ENCODE results near the gene TARBP2. TPM values are rescaled to one million over a fixed set of nuclear protein-coding genes. Genes with fewer than 3 reads are reported as not detected.
"Not testable (repeated sequence)": the region's sequence is repeated elsewhere in the genome, so short reads cannot be mapped to it uniquely, and the experiment has no call there.

The TARBP2 gene
- total RNA-seq, 1 experiment from 2014 or later = 58.1 TPM

GRCh38 chr12:53513712-53514410 lies 12.8 kb downstream of the TARBP2 start:
- no peak for DNase-seq (ENCODE audit: low read depth)

- no peak for DNase-seq (ENCODE audit: low read depth)
These were observed 13.7 kb downstream of the TARBP2 start for GRCh38 chr12:53514628-53515290.

DNA sequence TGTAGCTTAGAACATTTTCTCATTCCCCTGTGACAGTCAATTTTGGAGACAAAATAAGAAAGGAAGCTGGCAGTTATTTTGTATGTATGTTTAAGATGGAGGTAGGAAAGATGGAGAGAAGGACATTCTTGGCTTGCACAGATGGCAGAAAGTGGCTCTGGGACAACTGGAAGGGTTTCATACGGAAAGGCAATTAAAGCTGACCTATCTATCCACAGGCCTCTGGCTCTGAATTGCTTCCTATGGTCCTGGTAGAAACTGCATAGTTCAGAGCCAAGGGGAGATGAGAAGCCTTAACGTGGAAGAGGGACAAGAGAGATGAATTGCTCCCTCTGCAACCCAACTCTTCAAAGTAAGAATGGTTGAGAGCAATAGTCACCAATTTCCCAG lies 14.2 kb downstream of the TARBP2 start:
- no peak for DNase-seq (ENCODE audit: low read depth)

GRCh38 chr12:53516758-53517455 lies 15.8 kb downstream of the TARBP2 start:
- no peak for DNase-seq (ENCODE audit: low read depth)

GRCh38 chr12:53518381-53518780 lies 17.3 kb downstream of the TARBP2 start:
- DNase-seq (ENCODE audit: low read depth) = peak; percentile 34

GRCh38 chr12:53523131-53523530 lies 22.0 kb downstream of the TARBP2 start:
- no peak for DNase-seq (ENCODE audit: low read depth)

DNA sequence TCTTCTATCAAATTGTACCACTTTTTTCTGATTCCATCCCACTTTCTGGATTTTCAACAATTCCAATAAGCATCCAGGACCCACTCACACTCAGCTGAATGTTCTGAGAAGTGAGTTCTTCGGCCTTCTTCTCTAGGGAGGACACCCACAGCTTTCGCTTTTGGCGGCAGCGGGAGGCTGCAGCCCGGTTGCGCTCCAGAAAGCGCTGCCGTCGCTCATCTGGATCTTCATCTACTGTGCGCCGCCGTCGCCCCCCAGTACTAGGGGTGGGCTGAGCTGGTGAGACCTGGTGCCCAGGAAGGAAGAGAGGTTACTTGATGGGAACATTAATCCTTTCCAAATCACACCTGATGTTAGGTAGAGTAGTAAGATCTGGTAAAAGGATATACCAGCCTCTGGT lies 23.4 kb downstream of the TARBP2 start:
- DNase-seq (ENCODE audit: low read depth) = no peak

DNA sequence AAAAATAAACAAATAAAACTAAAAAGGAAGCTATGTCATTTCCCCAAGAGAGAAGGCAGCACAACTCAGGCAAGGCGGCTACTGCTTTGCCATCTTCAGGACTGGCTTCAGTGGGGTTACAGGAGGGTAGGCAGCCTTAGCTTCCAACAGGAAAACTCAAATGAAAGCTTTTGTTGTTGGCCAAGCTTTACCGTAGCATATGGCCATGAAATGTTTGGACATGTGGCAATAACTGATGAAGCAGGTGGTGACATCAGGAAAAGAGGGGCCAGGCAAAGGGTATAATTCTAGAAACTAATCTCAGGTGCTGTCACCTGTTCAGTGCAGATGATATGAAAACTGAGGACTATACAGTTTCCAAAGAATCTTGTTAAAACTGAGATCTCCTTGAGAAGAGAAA lies 29.0 kb downstream of the TARBP2 start:
- no peak for DNase-seq (ENCODE audit: low read depth)

GRCh38 chr12:53530920-53531319 lies 29.8 kb downstream of the TARBP2 start:
- DNase-seq (ENCODE audit: low read depth) = peak; percentile 21

- DNase-seq (ENCODE audit: low read depth) = no peak
These were observed 30.9 kb downstream of the TARBP2 start for GRCh38 chr12:53532021-53532420.

GRCh38 chr12:53532524-53533445 lies 31.7 kb downstream of the TARBP2 start:
- no peak for DNase-seq (ENCODE audit: low read depth)

GRCh38 chr12:53533471-53533870 lies 32.4 kb downstream of the TARBP2 start:
- no peak for DNase-seq (ENCODE audit: low read depth)

GRCh38 chr12:53536962-53537361 lies 35.9 kb downstream of the TARBP2 start:
- DNase-seq (ENCODE audit: low read depth) = no peak

DNA sequence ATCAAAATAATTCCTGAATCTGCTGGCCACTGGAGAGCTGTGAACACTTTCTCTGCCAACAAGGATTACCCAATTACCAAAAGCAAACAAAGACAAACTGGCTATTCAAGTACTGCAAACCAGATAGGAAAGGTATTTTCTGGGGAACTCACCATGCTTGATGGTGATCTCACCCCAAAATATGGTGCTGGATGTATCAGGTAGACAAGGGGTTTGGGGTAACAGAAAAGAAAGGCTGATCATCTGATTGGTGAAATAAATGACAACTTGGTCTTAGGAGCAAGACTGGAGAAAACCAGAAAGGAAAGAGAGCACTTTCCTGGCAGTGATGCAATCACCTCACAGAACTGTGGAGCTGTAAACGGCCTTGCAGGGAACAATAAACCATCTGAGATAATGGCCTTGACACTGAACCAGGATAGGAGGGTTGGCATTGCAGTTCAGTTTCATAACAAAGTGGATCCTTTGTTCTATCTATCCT lies 37.2 kb downstream of the TARBP2 start:
- DNase-seq (ENCODE audit: low read depth) = no peak

DNA sequence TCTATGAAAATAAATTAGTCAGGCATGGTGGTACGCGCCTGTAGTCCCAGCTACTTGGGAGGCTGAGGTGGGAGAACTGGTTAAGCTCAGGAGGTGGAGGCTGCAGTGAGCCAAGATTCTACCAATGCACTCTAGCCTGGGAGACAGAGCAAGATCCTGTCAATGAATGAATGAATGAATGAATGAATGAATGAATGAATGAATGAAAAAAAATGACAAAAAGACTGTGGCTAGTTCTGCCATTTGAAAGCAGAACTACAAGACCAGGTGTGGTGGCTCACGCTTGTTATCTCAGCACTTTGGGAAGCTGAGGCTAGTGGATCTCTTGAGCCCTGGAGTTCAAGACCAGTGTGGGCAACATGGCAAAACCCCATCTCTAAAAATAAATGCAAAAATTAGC lies 38.4 kb downstream of the TARBP2 start:
- DNase-seq (ENCODE audit: low read depth) = no peak

- DNase-seq (ENCODE audit: low read depth) = peak; percentile 42
These were observed 42.5 kb downstream of the TARBP2 start for GRCh38 chr12:53543539-53543938.

GRCh38 chr12:53548354-53548753 lies 47.3 kb downstream of the TARBP2 start:
- not testable (repeated sequence) for DNase-seq (ENCODE audit: low read depth)

- not testable (repeated sequence) for DNase-seq (ENCODE audit: low read depth)
These were observed 49.0 kb downstream of the TARBP2 start for GRCh38 chr12:53550131-53550530.

GRCh38 chr12:53550595-53550994 lies 49.5 kb downstream of the TARBP2 start:
- DNase-seq (ENCODE audit: low read depth) = no peak

DNA sequence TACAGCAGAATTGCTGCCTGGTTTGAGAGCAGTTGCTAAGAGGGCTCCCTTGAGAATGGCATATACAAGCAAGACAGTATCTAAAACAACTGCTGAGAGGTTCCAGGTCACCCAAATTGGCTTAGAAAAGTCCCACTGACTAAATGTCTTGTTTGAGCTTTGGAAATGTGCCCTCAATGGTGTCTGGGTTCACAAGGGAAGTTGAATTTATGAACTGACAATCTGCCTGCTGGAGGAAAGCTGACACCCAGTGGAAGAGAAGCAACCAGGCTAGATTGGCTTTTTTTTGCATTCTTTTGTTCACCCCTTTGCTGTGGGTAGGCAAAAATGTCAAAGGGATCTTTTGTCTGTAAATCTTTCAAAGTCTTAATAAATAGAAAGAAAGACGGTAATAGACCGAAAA lies 50.8 kb downstream of the TARBP2 start:
- DNase-seq (ENCODE audit: low read depth) = no peak
